ENCODE data around the gene CCDC12.

Gene CCDC12

GRCh38 chr3:46987743-46988401, 11.3 kb upstream of the CCDC12 start:
- TF ChIP-seq CTCF (conservative IDR thresholded peaks at IDR 0.05), result no peak
- no peak for TF ChIP-seq ZFX (IDR thresholded peaks at IDR 0.05)
- no peak overlapping the region for H3K27ac ChIP-seq

- no peak overlapping the region for H3K27ac ChIP-seq
- no peak for TF ChIP-seq CTCF (conservative IDR thresholded peaks at IDR 0.05)
Observed at GRCh38 chr3:46987319-46987742, 10.8 kb upstream of the CCDC12 start.

- no peak overlapping the region for H3K27ac ChIP-seq
Observed at GRCh38 chr3:46986782-46987310, 10.3 kb upstream of the CCDC12 start.

GRCh38 chr3:46986055-46986730, 9.6 kb upstream of the CCDC12 start:
- H3K27ac ChIP-seq, result no peak overlapping the region

More at GRCh38 chr3:46986782-46987310, 10.3 kb upstream of the CCDC12 start:
- TF ChIP-seq CTCF (conservative IDR thresholded peaks at IDR 0.05), result no peak
- no peak for TF ChIP-seq ZFX (IDR thresholded peaks at IDR 0.05)

GRCh38 chr3:46985588-46985987, 9.0 kb upstream of the CCDC12 start:
- TF ChIP-seq ZFX (IDR thresholded peaks at IDR 0.05) (no peak), CTCF (conservative IDR thresholded peaks at IDR 0.05) (no peak)
- no peak overlapping the region for H3K27ac ChIP-seq

More at GRCh38 chr3:46986055-46986730, 9.6 kb upstream of the CCDC12 start:
- TF ChIP-seq CTCF (conservative IDR thresholded peaks at IDR 0.05) (no peak), ZFX (IDR thresholded peaks at IDR 0.05) (no peak)

GRCh38 chr3:46984591-46985459, 8.3 kb upstream of the CCDC12 start:
- no peak overlapping the region for H3K27ac ChIP-seq
- no peak for TF ChIP-seq ZFX (IDR thresholded peaks at IDR 0.05)
- TF ChIP-seq CTCF (conservative IDR thresholded peaks at IDR 0.05), result no peak
